HCT116 (cell line): Measurements from ENCODE around the gene GNAI1.

Source experiments
- ELF1 ChIP-seq: IDR thresholded peaks from 2 replicates; pipeline ENCODE4 v1.6.1; 2012; ENCODE audit warnings: low read depth, borderline replicate concordance
- EZH2 ChIP-seq: fragments of 200-600 bp; sonication (generic); IDR thresholded peaks from 2 replicates; pipeline ENCODE4 v1.6.1; 2017; ENCODE audit warnings: antibody characterized with exemption, mixed run types
- POLR2AphosphoS5 ChIP-seq: IDR thresholded peaks from 2 replicates; pipeline ENCODE4 v1.6.1; 2011; ENCODE audit warnings: mild to moderate bottlenecking, low read depth, low read length, moderate library complexity
- RAD21 ChIP-seq: IDR thresholded peaks from 2 replicates; pipeline ENCODE4 v1.6.1; 2012; ENCODE audit warnings: low read depth, mild to moderate bottlenecking
- SP1 ChIP-seq: IDR thresholded peaks from 2 replicates; pipeline ENCODE4 v1.6.1; 2012; ENCODE audit warnings: low read depth
- ZFX ChIP-seq: fragments of 450-650 bp; IDR thresholded peaks from 2 replicates; pipeline ENCODE4 v1.6.1; 2017
- TF ChIP-seq, protein P1 (sequence below), 3 experiments: fragments of 200-600 bp in 1 of 3; sonication (generic) in 1 of 3; IDR thresholded peaks in 2 of 3; conservative IDR thresholded peaks in 1 of 3; 2 replicates each; pipeline ENCODE4 v1.5.1; 2012 to 2017; ENCODE audit warnings: low read depth in 2 of 3, low read length in 2 of 3, antibody characterized with exemption in 1 of 3, borderline replicate concordance in 1 of 3, control low read depth in 1 of 3, mild to moderate bottlenecking in 1 of 3, mixed read lengths in 1 of 3, mixed run types in 1 of 3, moderate library complexity in 1 of 3; ENCODE audit not compliant: insufficient read depth in 1 of 3

DNA sequence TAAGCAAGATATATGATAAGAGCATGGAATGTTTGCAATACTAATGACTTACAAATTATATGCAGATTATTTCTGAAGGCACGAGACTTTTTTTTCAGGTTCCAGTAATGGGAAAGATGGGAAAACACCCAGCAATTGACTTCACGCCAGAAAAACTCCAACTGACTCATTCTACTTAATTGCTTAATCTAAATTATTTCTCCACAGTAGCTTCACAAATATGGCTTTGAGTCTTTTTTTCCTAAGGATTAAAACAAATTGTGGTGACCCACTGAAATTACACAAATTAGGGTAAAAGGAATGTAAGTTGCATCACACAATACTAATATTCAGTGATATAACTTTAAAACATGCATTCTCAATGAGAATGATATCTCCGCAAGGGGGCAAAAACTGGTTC lies 138.7 kb downstream of the GNAI1 start:
- TF ChIP-seq ELF1 (no peak), EZH2 (no peak), ZFX (no peak), RAD21 (no peak), SP1 (0 out of 2 replicates have a peak, but pooled peaks have one; percentile 23), POLR2AphosphoS5 (no peak)
- TF ChIP-seq, protein P1, sequence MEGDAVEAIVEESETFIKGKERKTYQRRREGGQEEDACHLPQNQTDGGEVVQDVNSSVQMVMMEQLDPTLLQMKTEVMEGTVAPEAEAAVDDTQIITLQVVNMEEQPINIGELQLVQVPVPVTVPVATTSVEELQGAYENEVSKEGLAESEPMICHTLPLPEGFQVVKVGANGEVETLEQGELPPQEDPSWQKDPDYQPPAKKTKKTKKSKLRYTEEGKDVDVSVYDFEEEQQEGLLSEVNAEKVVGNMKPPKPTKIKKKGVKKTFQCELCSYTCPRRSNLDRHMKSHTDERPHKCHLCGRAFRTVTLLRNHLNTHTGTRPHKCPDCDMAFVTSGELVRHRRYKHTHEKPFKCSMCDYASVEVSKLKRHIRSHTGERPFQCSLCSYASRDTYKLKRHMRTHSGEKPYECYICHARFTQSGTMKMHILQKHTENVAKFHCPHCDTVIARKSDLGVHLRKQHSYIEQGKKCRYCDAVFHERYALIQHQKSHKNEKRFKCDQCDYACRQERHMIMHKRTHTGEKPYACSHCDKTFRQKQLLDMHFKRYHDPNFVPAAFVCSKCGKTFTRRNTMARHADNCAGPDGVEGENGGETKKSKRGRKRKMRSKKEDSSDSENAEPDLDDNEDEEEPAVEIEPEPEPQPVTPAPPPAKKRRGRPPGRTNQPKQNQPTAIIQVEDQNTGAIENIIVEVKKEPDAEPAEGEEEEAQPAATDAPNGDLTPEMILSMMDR (IDR thresholded peaks at IDR 0.05 in 2 of 3, conservative IDR thresholded peaks at IDR 0.05 in 1 of 3; ENCODE audit: borderline replicate concordance in 1 of 3, insufficient read depth in 1 of 3, low read depth in 2 of 3, low read length in 2 of 3) = peak in 2 of 3 experiments; percentile 28 to 30; a peak in 2 of 6 replicates
